Measurements from ENCODE around the gene SENP1. TPM values are rescaled to one million over a fixed set of nuclear protein-coding genes. Genes with fewer than 3 reads are reported as not detected.

The SENP1 gene
- total and polyA plus RNA-seq, 2 of the 13 experiments (the other 11 are each of a cell fraction or from before 2014, with no cell fraction given): 14.0 to 20.2 TPM

DNA sequence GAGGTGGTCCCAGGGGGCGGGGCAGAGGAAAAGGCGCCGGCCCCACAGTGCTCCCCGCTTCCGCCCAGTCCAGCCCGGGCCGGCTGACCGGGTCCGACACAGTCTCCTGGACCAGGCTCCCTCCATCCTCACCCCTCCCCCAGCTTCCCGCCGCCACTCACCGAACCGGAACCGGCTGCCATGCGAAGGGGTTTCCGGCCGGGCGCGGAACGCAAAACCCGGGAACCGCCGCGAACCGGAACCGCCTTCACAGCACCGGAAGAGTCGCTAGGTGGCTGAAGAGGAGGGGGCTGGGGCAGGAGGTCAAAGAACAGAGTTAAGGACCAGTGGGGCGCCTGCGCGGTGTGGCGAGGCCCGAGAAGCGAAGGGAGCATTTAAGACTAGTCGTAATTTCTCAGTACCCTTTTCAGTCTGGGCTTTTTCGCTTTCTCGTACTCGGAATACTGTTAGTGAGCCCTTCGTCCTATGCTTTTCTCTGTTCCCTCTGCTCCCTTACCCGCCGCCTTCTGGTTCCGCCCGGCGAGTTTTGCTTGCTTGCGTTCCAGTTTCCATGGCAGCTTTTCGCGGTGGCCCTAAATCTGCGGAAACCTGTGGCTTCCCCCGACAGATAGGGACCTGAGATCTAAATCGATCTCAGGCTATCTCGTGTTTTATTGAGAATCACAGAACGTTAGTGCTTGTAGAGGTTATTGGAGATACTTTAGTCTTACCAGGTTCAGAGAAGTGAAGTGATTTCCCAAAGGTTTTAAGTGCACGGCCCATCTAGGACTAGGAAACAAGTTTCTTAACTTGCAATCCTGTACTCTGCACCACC, at the start of gene SENP1 (continued):
- TF ChIP-seq ZNF3 (CRISPR knock-in tag; IDR thresholded peaks at IDR 0.05) (no peak), HNRNPK (IDR thresholded peaks at IDR 0.05; ENCODE audit: low read depth, low read length, poor library complexity, severe bottlenecking) (peak; percentile 96), ZNF251 (CRISPR knock-in tag; IDR thresholded peaks at IDR 0.05) (no peak), ZNF333 (CRISPR knock-in tag; IDR thresholded peaks at IDR 0.05; ENCODE audit: borderline replicate concordance) (no peak; the same call in 1 of the 2 replicates), ZSCAN29 (CRISPR knock-in tag; conservative IDR thresholded peaks at IDR 0.05) (0 out of 2 replicates have a peak, but pooled peaks have one; percentile 66), JUNB (CRISPR knock-in tag; IDR thresholded peaks at IDR 0.05; ENCODE audit: borderline replicate concordance) (no peak), PCBP2 (optimal IDR thresholded peaks at IDR 0.05; ENCODE audit: low read depth, low read length, poor library complexity, severe bottlenecking) (no peak), SNRNP70 (IDR thresholded peaks at IDR 0.05; ENCODE audit: low read depth, low read length) (no peak), SP1 (IDR thresholded peaks at IDR 0.05) (no peak), SP1 (CRISPR knock-in tag; IDR thresholded peaks at IDR 0.05) (peak; percentile 16; the same call in 1 of the 2 replicates), ZNF780A (CRISPR knock-in tag; IDR thresholded peaks at IDR 0.05) (0 out of 2 replicates have a peak, but pooled peaks have one; percentile 49), ZNF629 (CRISPR knock-in tag; conservative IDR thresholded peaks at IDR 0.05) (no peak), CEBPG (CRISPR knock-in tag; IDR thresholded peaks at IDR 0.05) (no peak), SNAI1 (CRISPR knock-in tag; IDR thresholded peaks at IDR 0.05; ENCODE audit: borderline replicate concordance) (no peak; the same call in 1 of the 2 replicates)
- TF ChIP-seq, protein P1, sequence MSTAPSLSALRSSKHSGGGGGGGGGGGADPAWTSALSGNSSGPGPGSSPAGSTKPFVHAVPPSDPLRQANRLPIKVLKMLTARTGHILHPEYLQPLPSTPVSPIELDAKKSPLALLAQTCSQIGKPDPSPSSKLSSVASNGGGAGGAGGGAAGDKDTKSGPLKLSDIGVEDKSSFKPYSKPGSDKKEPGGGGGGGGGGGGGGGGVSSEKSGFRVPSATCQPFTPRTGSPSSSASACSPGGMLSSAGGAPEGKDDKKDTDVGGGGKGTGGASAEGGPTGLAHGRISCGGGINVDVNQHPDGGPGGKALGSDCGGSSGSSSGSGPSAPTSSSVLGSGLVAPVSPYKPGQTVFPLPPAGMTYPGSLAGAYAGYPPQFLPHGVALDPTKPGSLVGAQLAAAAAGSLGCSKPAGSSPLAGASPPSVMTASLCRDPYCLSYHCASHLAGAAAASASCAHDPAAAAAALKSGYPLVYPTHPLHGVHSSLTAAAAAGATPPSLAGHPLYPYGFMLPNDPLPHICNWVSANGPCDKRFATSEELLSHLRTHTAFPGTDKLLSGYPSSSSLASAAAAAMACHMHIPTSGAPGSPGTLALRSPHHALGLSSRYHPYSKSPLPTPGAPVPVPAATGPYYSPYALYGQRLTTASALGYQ (CRISPR knock-in tag; IDR thresholded peaks at IDR 0.05): peak; percentile 68; the same call in 1 of the 2 replicates
- TF ChIP-seq, protein P2, sequence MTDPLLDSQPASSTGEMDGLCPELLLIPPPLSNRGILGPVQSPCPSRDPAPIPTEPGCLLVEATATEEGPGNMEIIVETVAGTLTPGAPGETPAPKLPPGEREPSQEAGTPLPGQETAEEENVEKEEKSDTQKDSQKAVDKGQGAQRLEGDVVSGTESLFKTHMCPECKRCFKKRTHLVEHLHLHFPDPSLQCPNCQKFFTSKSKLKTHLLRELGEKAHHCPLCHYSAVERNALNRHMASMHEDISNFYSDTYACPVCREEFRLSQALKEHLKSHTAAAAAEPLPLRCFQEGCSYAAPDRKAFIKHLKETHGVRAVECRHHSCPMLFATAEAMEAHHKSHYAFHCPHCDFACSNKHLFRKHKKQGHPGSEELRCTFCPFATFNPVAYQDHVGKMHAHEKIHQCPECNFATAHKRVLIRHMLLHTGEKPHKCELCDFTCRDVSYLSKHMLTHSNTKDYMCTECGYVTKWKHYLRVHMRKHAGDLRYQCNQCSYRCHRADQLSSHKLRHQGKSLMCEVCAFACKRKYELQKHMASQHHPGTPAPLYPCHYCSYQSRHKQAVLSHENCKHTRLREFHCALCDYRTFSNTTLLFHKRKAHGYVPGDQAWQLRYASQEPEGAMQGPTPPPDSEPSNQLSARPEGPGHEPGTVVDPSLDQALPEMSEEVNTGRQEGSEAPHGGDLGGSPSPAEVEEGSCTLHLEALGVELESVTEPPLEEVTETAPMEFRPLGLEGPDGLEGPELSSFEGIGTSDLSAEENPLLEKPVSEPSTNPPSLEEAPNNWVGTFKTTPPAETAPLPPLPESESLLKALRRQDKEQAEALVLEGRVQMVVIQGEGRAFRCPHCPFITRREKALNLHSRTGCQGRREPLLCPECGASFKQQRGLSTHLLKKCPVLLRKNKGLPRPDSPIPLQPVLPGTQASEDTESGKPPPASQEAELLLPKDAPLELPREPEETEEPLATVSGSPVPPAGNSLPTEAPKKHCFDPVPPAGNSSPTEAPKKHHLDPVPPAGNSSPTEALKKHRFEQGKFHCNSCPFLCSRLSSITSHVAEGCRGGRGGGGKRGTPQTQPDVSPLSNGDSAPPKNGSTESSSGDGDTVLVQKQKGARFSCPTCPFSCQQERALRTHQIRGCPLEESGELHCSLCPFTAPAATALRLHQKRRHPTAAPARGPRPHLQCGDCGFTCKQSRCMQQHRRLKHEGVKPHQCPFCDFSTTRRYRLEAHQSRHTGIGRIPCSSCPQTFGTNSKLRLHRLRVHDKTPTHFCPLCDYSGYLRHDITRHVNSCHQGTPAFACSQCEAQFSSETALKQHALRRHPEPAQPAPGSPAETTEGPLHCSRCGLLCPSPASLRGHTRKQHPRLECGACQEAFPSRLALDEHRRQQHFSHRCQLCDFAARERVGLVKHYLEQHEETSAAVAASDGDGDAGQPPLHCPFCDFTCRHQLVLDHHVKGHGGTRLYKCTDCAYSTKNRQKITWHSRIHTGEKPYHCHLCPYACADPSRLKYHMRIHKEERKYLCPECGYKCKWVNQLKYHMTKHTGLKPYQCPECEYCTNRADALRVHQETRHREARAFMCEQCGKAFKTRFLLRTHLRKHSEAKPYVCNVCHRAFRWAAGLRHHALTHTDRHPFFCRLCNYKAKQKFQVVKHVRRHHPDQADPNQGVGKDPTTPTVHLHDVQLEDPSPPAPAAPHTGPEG (CRISPR knock-in tag; IDR thresholded peaks at IDR 0.05): no peak
- TF ChIP-seq, protein P3, sequence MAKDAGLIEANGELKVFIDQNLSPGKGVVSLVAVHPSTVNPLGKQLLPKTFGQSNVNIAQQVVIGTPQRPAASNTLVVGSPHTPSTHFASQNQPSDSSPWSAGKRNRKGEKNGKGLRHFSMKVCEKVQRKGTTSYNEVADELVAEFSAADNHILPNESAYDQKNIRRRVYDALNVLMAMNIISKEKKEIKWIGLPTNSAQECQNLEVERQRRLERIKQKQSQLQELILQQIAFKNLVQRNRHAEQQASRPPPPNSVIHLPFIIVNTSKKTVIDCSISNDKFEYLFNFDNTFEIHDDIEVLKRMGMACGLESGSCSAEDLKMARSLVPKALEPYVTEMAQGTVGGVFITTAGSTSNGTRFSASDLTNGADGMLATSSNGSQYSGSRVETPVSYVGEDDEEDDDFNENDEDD (CRISPR knock-in tag; IDR thresholded peaks at IDR 0.05; ENCODE audit: borderline replicate concordance): peak; percentile 80; the same call in 1 of the 2 replicates

Data from HepG2 (cell line).